K562 (cell line): Measurements from ENCODE around the gene APC. TPM values are rescaled to one million over a fixed set of nuclear protein-coding genes. Genes with fewer than 3 reads are reported as not detected.

Experiments used
- AFF1 ChIP-seq, 2 experiments: fragments of 450-650 bp; IDR thresholded peaks; 2 replicates each; pipeline ENCODE4 v1.6.1; 2018; ENCODE audit warnings: mild to moderate bottlenecking in 2 of 2, low read depth in 1 of 2; ENCODE audit not compliant: partially characterized antibody in 2 of 2
- ARID2 ChIP-seq: fragments of 450-650 bp; IDR thresholded peaks from 2 replicates; pipeline ENCODE4 v1.6.1; 2017; ENCODE audit warnings: antibody characterized with exemption, mild to moderate bottlenecking
- BRD4 ChIP-seq: fragments of 200-600 bp; sonication (generic); IDR thresholded peaks from 2 replicates; pipeline ENCODE4 v1.6.1; 2017; ENCODE audit warnings: inconsistent platforms
- DPF2 ChIP-seq: fragments of 450-650 bp; IDR thresholded peaks from 2 replicates; pipeline ENCODE4 v1.6.1; 2016
- POLR2A ChIP-seq: fragments of 450-650 bp; conservative IDR thresholded peaks from 2 replicates; pipeline ENCODE4 v1.6.1; 2016
- TCF7 ChIP-seq: sonication (generic); IDR thresholded peaks from 2 replicates; pipeline ENCODE4 v1.6.1; 2016; ENCODE audit warnings: antibody characterized with exemption, borderline replicate concordance
- TEAD1 ChIP-seq, 2 experiments: fragments of 450-650 bp in 1 of 2; sonication (generic) in 1 of 2; formaldehyde crosslinking; IDR thresholded peaks; 2 replicates each; pipeline versions ENCODE4 v1.4.0 to v1.8.0; 2020 to 2022; ENCODE audit warnings: mild to moderate bottlenecking in 2 of 2, missing genetic modification reagents in 1 of 2
- TRIM25 ChIP-seq: fragments of 450-650 bp; IDR thresholded peaks from 2 replicates; pipeline ENCODE4 v1.7.0; 2016; ENCODE audit warnings: borderline replicate concordance
- ZFP91 ChIP-seq: sonication (generic); formaldehyde crosslinking; IDR thresholded peaks from 2 replicates; pipeline ENCODE4 v1.8.0; 2022; ENCODE audit warnings: mild to moderate bottlenecking, missing genetic modification reagents
- ZNF140 ChIP-seq: fragments of 250-450 bp; sonication (Bioruptor Pico); IDR thresholded peaks from 2 replicates; pipeline ENCODE4 v1.8.0; 2021; ENCODE audit warnings: moderate library complexity, mild to moderate bottlenecking, inconsistent platforms
- ZNF407 ChIP-seq: fragments of 450-650 bp; IDR thresholded peaks from 2 replicates; pipeline ENCODE4 v1.6.1; 2016; ENCODE audit warnings: low read depth
- ZSCAN32 ChIP-seq: fragments of 450-650 bp; formaldehyde crosslinking; IDR thresholded peaks from 2 replicates; pipeline ENCODE4 v1.4.0; 2020; ENCODE audit warnings: mild to moderate bottlenecking, moderate library complexity
- polyA plus RNA-seq, 8 experiments: library from polyadenylated mRNA; depleted of rRNA in 4 of 8; stranded (reverse) in 5 of 8; unstranded in 3 of 8; fragments of >200 nt; fragmentation: Nextera tagmentation in 2 of 8; fragmentation: Illumina TruSeq in 1 of 8; extraction: Ambion mirVana in 2 of 8; extraction: Trizol in 1 of 8; gene quantifications; 2 replicates each; pipeline versions ENCODE4 v1.2.1 to v1.2.3, GENCODE V29; 2011 to 2014; ENCODE audit warnings: inconsistent platforms in 1 of 8, missing spikeins in 1 of 8
- total RNA-seq, 7 experiments: library from RNA; depleted of rRNA in 6 of 7; stranded (reverse); fragments of >200 nt in 6 of 7; fragmentation: Illumina TruSeq in 2 of 7; extraction: Trizol in 2 of 7; gene quantifications; 2 replicates each; pipeline versions ENCODE4 v1.2.1 to v1.2.3, GENCODE V29; 2011 to 2021; ENCODE audit warnings: low replicate concordance in 1 of 7
- TF ChIP-seq, protein P1 (sequence below): fragments of 450-650 bp; formaldehyde crosslinking; IDR thresholded peaks from 2 replicates; pipeline ENCODE4 v1.4.0; 2022; ENCODE audit warnings: mild to moderate bottlenecking, moderate library complexity

Gene APC
- total and polyA plus RNA-seq, 9 of the 15 experiments (the other 6 are each of a cell fraction or from before 2014, with no cell fraction given): 5.7 to 29.5 (median 15.4) TPM

GRCh38 chr5:112734597-112734996 lies 3.1 kb upstream of the APC start (continued):
- TF ChIP-seq ZNF140 (CRISPR knock-in tag) (no peak), DPF2 (peak; percentile 86), ARID2 (no peak), TCF7 (no peak), BRD4 (no peak), POLR2A (no peak), TEAD1 (CRISPR knock-in tag; IDR thresholded peaks at IDR 0.05) (no peak), ZSCAN32 (no peak), AFF1 (IDR thresholded peaks at IDR 0.05; ENCODE audit: low read depth in 1 of 2, partially characterized antibody in 2 of 2) (no peak), ZFP91 (no peak), ZNF407 (no peak), TRIM25 (no peak)
- TF ChIP-seq, protein P1, sequence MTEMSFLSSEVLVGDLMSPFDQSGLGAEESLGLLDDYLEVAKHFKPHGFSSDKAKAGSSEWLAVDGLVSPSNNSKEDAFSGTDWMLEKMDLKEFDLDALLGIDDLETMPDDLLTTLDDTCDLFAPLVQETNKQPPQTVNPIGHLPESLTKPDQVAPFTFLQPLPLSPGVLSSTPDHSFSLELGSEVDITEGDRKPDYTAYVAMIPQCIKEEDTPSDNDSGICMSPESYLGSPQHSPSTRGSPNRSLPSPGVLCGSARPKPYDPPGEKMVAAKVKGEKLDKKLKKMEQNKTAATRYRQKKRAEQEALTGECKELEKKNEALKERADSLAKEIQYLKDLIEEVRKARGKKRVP (CRISPR knock-in tag): no peak
